HCT116 (cell line): ENCODE measurements around the gene UBR3. TPM values are rescaled to one million over a fixed set of nuclear protein-coding genes. Genes with fewer than 3 reads are reported as not detected.

Experiments used
- ATAC-seq: fragments of 200-7000 bp; cut with Tn5 transposase; 2 replicates; pipeline ENCODE4 v1.9.1; 2020; ENCODE audit warnings: mild to moderate bottlenecking, moderate library complexity
- BruUV-seq: library from RNA; stranded (reverse); fragments of 400-500 nt; replicated peaks from 2 replicates; lab custom pipeline; 2021; lab: Mats Ljungman, UMichigan
- CTCF ChIA-PET: fragments of 300-600 bp; sonication (Branson Sonifier 250); formaldehyde crosslinking; loops from one replicate; lab custom pipeline; 2021; ENCODE audit warnings: antibody characterized with exemption; lab: Charles Lee
- POLR2A ChIA-PET: fragments of 300-600, 350-600 bp; sonication (Branson Sonifier 250); formaldehyde crosslinking; loops from one replicate; lab custom pipeline; 2021; ENCODE audit warnings: antibody characterized with exemption; lab: Charles Lee
- RAD21 ChIA-PET, 2 experiments: fragments of 300-600 bp; sonication (Branson Sonifier 250); formaldehyde crosslinking; loops; one replicate each; lab custom pipeline; 2023; ENCODE audit warnings: low total read pairs in 2 of 2; ENCODE audit not compliant: uncharacterized antibody in 2 of 2, unreplicated experiment in 2 of 2, low non-redundant PET in 1 of 2; lab: Charles Lee
- DNase-seq: peaks from one replicate; pipeline ENCODE4 v3.0.0-alpha.2; 2010; ENCODE audit warnings: low read depth, low spot score
- H2AFZ ChIP-seq: fragments of 200-600 bp; shearing (Covaris generic), sonication (generic); 2 replicates; pipeline ENCODE4 v1.6.1; 2017; ENCODE audit warnings: low read depth, mixed run types, mixed read lengths, antibody characterized with exemption, low read length; ENCODE audit not compliant: poor library complexity, severe bottlenecking
- H3K27ac ChIP-seq: 2 replicates; pipeline ENCODE4 v1.5.1; 2012; ENCODE audit warnings: low read depth, low read length
- H3K27me3 ChIP-seq: fragments of 200-600 bp; sonication (generic); 2 replicates; pipeline ENCODE4 v1.6.1; 2016; ENCODE audit warnings: mixed run types, low read length, mixed read lengths; ENCODE audit not compliant: insufficient read depth
- H3K36me3 ChIP-seq, 2 experiments: fragments of 200-500 bp in 1 of 2; fragments of 200-600 bp in 1 of 2; sonication (Bioruptor generic) in 1 of 2; sonication (generic) in 1 of 2; 2 replicates each; pipeline versions ENCODE4 v1.5.1 to v1.6.1; 2014 to 2016; ENCODE audit warnings: low read length in 2 of 2, inconsistent platforms in 1 of 2, mixed read lengths in 1 of 2, mixed run types in 1 of 2; ENCODE audit not compliant: insufficient read depth in 2 of 2, control insufficient read depth in 1 of 2
- H3K4me1 ChIP-seq, 2 experiments: fragments of 200-600 bp in 1 of 2; sonication (generic) in 1 of 2; 2 replicates each; pipeline versions ENCODE4 v1.5.1 to v1.6.1; 2012 to 2017; ENCODE audit warnings: low read length in 2 of 2, inconsistent platforms in 1 of 2, mild to moderate bottlenecking in 1 of 2, mixed read lengths in 1 of 2, mixed run types in 1 of 2, moderate library complexity in 1 of 2; ENCODE audit not compliant: insufficient read depth in 2 of 2, control insufficient read depth in 1 of 2
- H3K4me2 ChIP-seq: fragments of 200-600 bp; sonication (generic); 2 replicates; pipeline ENCODE4 v1.6.1; 2017; ENCODE audit warnings: mixed run types, low read length, mixed read lengths
- H3K4me3 ChIP-seq, 2 experiments: fragments of 200-600 bp in 1 of 2; sonication (generic) in 1 of 2; replicated peaks in 1 of 2; 2 replicates each; pipeline ENCODE4 v1.5.1; 2011 to 2016; ENCODE audit warnings: low read length in 2 of 2, control low read depth in 1 of 2, low read depth in 1 of 2, mild to moderate bottlenecking in 1 of 2, mixed read lengths in 1 of 2, mixed run types in 1 of 2
- H3K79me2 ChIP-seq: fragments of 200-600 bp; sonication (generic); 2 replicates; pipeline ENCODE4 v1.6.1; 2017; ENCODE audit warnings: mild to moderate bottlenecking, mixed run types, low read length, moderate library complexity, mixed read lengths; ENCODE audit not compliant: insufficient read depth
- H3K9ac ChIP-seq: fragments of 200-600 bp; sonication (generic); 2 replicates; pipeline ENCODE4 v1.6.1; 2016; ENCODE audit warnings: low read length, mixed read lengths
- H3K9me2 ChIP-seq: fragments of 200-600 bp; sonication (generic), shearing (Covaris generic); 2 replicates; pipeline ENCODE4 v1.6.1; 2017; ENCODE audit warnings: mixed run types, mild to moderate bottlenecking, moderate library complexity; ENCODE audit not compliant: insufficient read depth
- H3K9me3 ChIP-seq, 2 experiments: fragments of 200-500 bp in 1 of 2; fragments of 200-600 bp in 1 of 2; sonication (Bioruptor generic) in 1 of 2; sonication (generic) in 1 of 2; 2 replicates each; pipeline ENCODE4 v1.6.1; 2014 to 2017; ENCODE audit warnings: low read length in 2 of 2, mixed read lengths in 2 of 2, inconsistent platforms in 1 of 2, low read depth in 1 of 2, mild to moderate bottlenecking in 1 of 2, mixed run types in 1 of 2, moderate library complexity in 1 of 2; ENCODE audit not compliant: control insufficient read depth in 1 of 2, insufficient read depth in 1 of 2
- H4K20me1 ChIP-seq: fragments of 200-600 bp; sonication (generic), shearing (Covaris generic); 2 replicates; pipeline ENCODE4 v1.6.1; 2017; ENCODE audit warnings: mixed run types, mild to moderate bottlenecking, moderate library complexity; ENCODE audit not compliant: insufficient read depth
- ATF3 ChIP-seq: IDR thresholded peaks from 2 replicates; pipeline ENCODE4 v1.6.1; 2012
- CEBPB ChIP-seq: IDR thresholded peaks from 2 replicates; pipeline ENCODE4 v1.6.1; 2012; ENCODE audit warnings: low read depth
- EGR1 ChIP-seq: IDR thresholded peaks from 2 replicates; pipeline ENCODE4 v1.6.1; 2012; ENCODE audit warnings: low read depth
- ELF1 ChIP-seq: IDR thresholded peaks from 2 replicates; pipeline ENCODE4 v1.6.1; 2012; ENCODE audit warnings: low read depth, borderline replicate concordance
- EZH2phosphoT487 ChIP-seq: fragments of 200-600 bp; IDR thresholded peaks from 2 replicates; pipeline ENCODE4 v1.6.1; 2018; ENCODE audit warnings: antibody characterized with exemption, borderline replicate concordance
- FOSL1 ChIP-seq: IDR thresholded peaks from 2 replicates; pipeline ENCODE4 v1.6.1; 2012; ENCODE audit warnings: low read depth
- JUND ChIP-seq: IDR thresholded peaks from 2 replicates; pipeline ENCODE4 v1.6.1; 2012
- MAX ChIP-seq: IDR thresholded peaks from 2 replicates; pipeline ENCODE4 v1.6.1; 2012
- POLR2A ChIP-seq: IDR thresholded peaks from 2 replicates; pipeline ENCODE4 v1.7.0; 2011; ENCODE audit warnings: borderline replicate concordance; ENCODE audit not compliant: insufficient read depth, insufficient read length; ENCODE audit errors: extremely low read depth
- POLR2AphosphoS5 ChIP-seq: IDR thresholded peaks from 2 replicates; pipeline ENCODE4 v1.6.1; 2011; ENCODE audit warnings: mild to moderate bottlenecking, low read depth, low read length, moderate library complexity
- RAD21 ChIP-seq: IDR thresholded peaks from 2 replicates; pipeline ENCODE4 v1.6.1; 2012; ENCODE audit warnings: low read depth, mild to moderate bottlenecking
- REST ChIP-seq: IDR thresholded peaks from 2 replicates; pipeline ENCODE4 v1.6.1; 2012; ENCODE audit warnings: low read depth
- SIN3A ChIP-seq: IDR thresholded peaks from 2 replicates; pipeline ENCODE4 v1.6.1; 2012; ENCODE audit warnings: low read depth
- SP1 ChIP-seq: IDR thresholded peaks from 2 replicates; pipeline ENCODE4 v1.6.1; 2012; ENCODE audit warnings: low read depth
- SRF ChIP-seq: IDR thresholded peaks from 2 replicates; pipeline ENCODE4 v1.6.1; 2012; ENCODE audit warnings: low read depth
- TCF7L2 ChIP-seq: IDR thresholded peaks from 2 replicates; pipeline ENCODE4 v1.7.0; 2011; ENCODE audit warnings: borderline replicate concordance, inconsistent platforms; ENCODE audit not compliant: insufficient read depth, insufficient read length; ENCODE audit errors: extremely low read depth
- YY1 ChIP-seq: IDR thresholded peaks from 2 replicates; pipeline ENCODE4 v1.6.1; 2011; ENCODE audit warnings: low read length, low read depth, moderate library complexity, mild to moderate bottlenecking; ENCODE audit not compliant: insufficient replicate concordance; ENCODE audit errors: extremely low read depth
- ZFX ChIP-seq: fragments of 450-650 bp; IDR thresholded peaks from 2 replicates; pipeline ENCODE4 v1.6.1; 2017
- ZNF274 ChIP-seq: fragments of 200-500 bp; sonication (Bioruptor generic); IDR thresholded peaks from 2 replicates; pipeline ENCODE4 v1.6.1; 2014; ENCODE audit warnings: mild to moderate bottlenecking, low read depth, low read length, inconsistent platforms
- intact Hi-C: fragments of 100-400 bp; cut with micrococcal nuclease; formaldehyde crosslinking; loops from 2 replicates; pipeline ENCODE4 v1.10.0; 2022
- total RNA-seq: library from RNA; stranded (reverse); gene quantifications from one replicate; pipeline ENCODE4 v1.2.1, GENCODE V29; 2021; ENCODE audit not compliant: unreplicated experiment

UBR3 gene
- total RNA-seq, 1 experiment from 2014 or later: 29.5 TPM

- Histone ChIP-seq H3K27me3 (no peaks in the 10 kb centered on the region), H3K9ac (no peak overlapping the region), H3K27ac (no peak overlapping the region), H3K4me1 (no peaks in the 10 kb centered on the region), H3K79me2 (peaks cover 5% of the 10 kb centered on the region; the same call in 1 of the 2 replicates), H4K20me1 (no peaks in the 10 kb centered on the region), H3K36me3 (no peaks in the 10 kb centered on the region), H3K4me2 (no peak overlapping the region), H3K9me2 (no peaks in the 10 kb centered on the region), H3K4me3 (no peak overlapping the region), H3K9me3 (no peaks in the 10 kb centered on the region; a peak in 2 of 4 replicates), H2AFZ (no peak overlapping the region)
- no peak for DNase-seq
- ChIA-PET POLR2A (no interaction called here), CTCF (no interaction called here), RAD21 (no interaction called here)
- no peak for TF ChIP-seq CEBPB
- no peak for TF ChIP-seq FOSL1
- TF ChIP-seq ELF1: no peak
- TF ChIP-seq ATF3: no peak
- TF ChIP-seq RAD21: no peak
- no peak for TF ChIP-seq JUND
- no peak for TF ChIP-seq SRF
- TF ChIP-seq EGR1: no peak
- TF ChIP-seq YY1: no peak
- TF ChIP-seq POLR2AphosphoS5: no peak
- TF ChIP-seq ZNF274: no peak
- TF ChIP-seq POLR2A: no peak
- TF ChIP-seq MAX: no peak
- no peak for TF ChIP-seq SP1
- no peak for TF ChIP-seq SIN3A
- no peak for TF ChIP-seq TCF7L2
- TF ChIP-seq REST: no peak
- TF ChIP-seq ZFX: no peak
- TF ChIP-seq EZH2phosphoT487: no peak
- BruUV-seq: no TSS peak
- no peak for ATAC-seq
- intact Hi-C loops: no loop called here
Observed at GRCh38 chr2:169979025-169979424, 151.8 kb downstream of the UBR3 start.
